ENCODE measurements around the gene DOP1A. TPM values are rescaled to one million over a fixed set of nuclear protein-coding genes. Genes with fewer than 3 reads are reported as not detected.

The DOP1A gene
- total RNA-seq, 1 experiment from 2014 or later, result 17.0 TPM

- Histone ChIP-seq H3K23ac (ENCODE audit: insufficient read length, low read depth, low read length) (no peak overlapping the region), H4K91ac (ENCODE audit: insufficient read length, low read depth, low read length) (no peak overlapping the region), H3K79me2 (ENCODE audit: insufficient read depth, low read length) (no peaks in the 10 kb centered on the region), H2BK5ac (ENCODE audit: insufficient read length, low read length) (no peak overlapping the region), H3K9ac (ENCODE audit: extremely low read depth, insufficient read length, low read length) (no peak overlapping the region), H3K27ac (ENCODE audit: insufficient read length, low read depth, low read length) (no peak overlapping the region), H2BK15ac (ENCODE audit: low read depth, low read length) (no peak overlapping the region), H3T11ph (ENCODE audit: low read length) (no peak overlapping the region), H3K79me1 (ENCODE audit: insufficient read depth, low read depth, low read length, poor library complexity, severe bottlenecking) (no peaks in the 10 kb centered on the region), H2BK120ac (ENCODE audit: low read depth, low read length, poor library complexity, severe bottlenecking) (no peak overlapping the region), H4K5ac (ENCODE audit: insufficient read length, low read depth, low read length) (no peak overlapping the region), H3K4me1 (ENCODE audit: insufficient read depth, low read length) (no peaks in the 10 kb centered on the region), H2AK5ac (ENCODE audit: insufficient read length, low read length) (no peak overlapping the region), H2BK12ac (ENCODE audit: insufficient read length, low read depth, low read length) (no peak overlapping the region), H2AFZ (ENCODE audit: low read length) (no peak overlapping the region), H2BK20ac (ENCODE audit: low read depth, low read length, poor library complexity, severe bottlenecking) (no peak overlapping the region), H3K27me3 (ENCODE audit: insufficient read depth, low read length) (no peaks in the 10 kb centered on the region), H3K56ac (ENCODE audit: insufficient read length, low read depth, low read length) (no peak overlapping the region), H3K18ac (ENCODE audit: insufficient read length, low read depth, low read length) (no peak overlapping the region), H3K4me2 (ENCODE audit: insufficient read depth, insufficient read length, low read length) (no peak overlapping the region), H4K8ac (replicated peaks; ENCODE audit: insufficient read length, low read depth, low read length) (no peak overlapping the region), H3K9me3 (ENCODE audit: control insufficient read depth, low read depth, low read length) (no peaks in the 10 kb centered on the region), H3K14ac (ENCODE audit: insufficient read depth, low read length) (no peak overlapping the region), H3K23me2 (ENCODE audit: insufficient read length, low read depth, low read length, poor library complexity, severe bottlenecking) (no peaks in the 10 kb centered on the region), H4K20me1 (ENCODE audit: control insufficient read depth, insufficient read depth, insufficient read length) (no peaks in the 10 kb centered on the region), H3K4ac (ENCODE audit: low read depth, low read length) (no peak overlapping the region)
- H3K27me3 Mint-ChIP-seq (ENCODE audit: low read depth), result no peaks in the 10 kb centered on the region
- H3K9me3 Mint-ChIP-seq, result no peaks in the 10 kb centered on the region
- no peak for DNase-seq
- no peak overlapping the region for H3K27ac Mint-ChIP-seq
- H3K36me3 Mint-ChIP-seq (ENCODE audit: insufficient read depth in 1 of 3, low read depth in 3 of 3), result peaks cover 3 to 12% (median 5%) of the 10 kb centered on the region in 3 experiments; a peak in 6 of 7 replicates
- WGBS (ENCODE audit: extremely low coverage, insufficient read length, low lambda C conversion rate), result no CpG with 5 or more reads among the region's 4 CpGs
- peaks cover 4 to 5% of the 10 kb centered on the region in 2 experiments; a peak in 2 of 4 replicates for H3K4me1 Mint-ChIP-seq
- TF ChIP-seq CTCF (conservative IDR thresholded peaks at IDR 0.05), result no peak
- H3K4me3 Mint-ChIP-seq, result no peak overlapping the region
Observed at GRCh38 chr6:83113258-83113657, 45.8 kb downstream of the DOP1A start.

Measured in H9 (cell line).